ENCODE results near the gene SPPL2B. TPM values are rescaled to one million over a fixed set of nuclear protein-coding genes. Genes with fewer than 3 reads are reported as not detected.
"Not testable (repeated sequence)": the region's sequence is repeated elsewhere in the genome, so short reads cannot be mapped to it uniquely, and the experiment has no call there.

SPPL2B gene
- total and polyA plus RNA-seq, 4 experiments from 2014 or later = 6.2 to 82.8 (median 43.1) TPM

- no peaks in the 10 kb centered on the region for H3K4me1 Mint-ChIP-seq
- no peaks in the 10 kb centered on the region for H3K27me3 Mint-ChIP-seq
- no peak overlapping the region for H3K4me3 Mint-ChIP-seq
- Histone ChIP-seq H3K9me3 (ENCODE audit: control insufficient read depth in 1 of 2, low read length in 2 of 2) (no peaks in the 10 kb centered on the region), H3K36me3 (ENCODE audit: insufficient read depth, low read length) (no peaks in the 10 kb centered on the region), H3K27ac (ENCODE audit: low read depth, low read length) (no peak overlapping the region), H3K4me1 (ENCODE audit: insufficient read depth, low read length) (no peaks in the 10 kb centered on the region), H3K27me3 (ENCODE audit: insufficient read depth, low read length) (no peaks in the 10 kb centered on the region), H3K4me3 (ENCODE audit: low read length in 2 of 2) (no peak overlapping the region)
- H3K36me3 Mint-ChIP-seq = peaks cover 3% of the 10 kb centered on the region in 2 donors
- H3K9me3 Mint-ChIP-seq = no peaks in the 10 kb centered on the region
- POLR2A ChIA-PET (ENCODE audit: partially characterized antibody) = no interaction called here
- no peak overlapping the region for H3K27ac Mint-ChIP-seq
- CTCF ChIA-PET (ENCODE audit: partially characterized antibody) = no interaction called here
- intact Hi-C loops (cut with micrococcal nuclease) = no loop called here
- DNase-seq = no peak
Measured at GRCh38 chr19:2343289-2343982, 15.0 kb downstream of the SPPL2B start.

GRCh38 chr19:2344381-2344870 lies 15.9 kb downstream of the SPPL2B start:
- no peak overlapping the region for H3K4me3 Mint-ChIP-seq
- H3K27me3 Mint-ChIP-seq = no peaks in the 10 kb centered on the region
- Histone ChIP-seq H3K4me1 (ENCODE audit: insufficient read depth, low read length) (no peaks in the 10 kb centered on the region), H3K27me3 (ENCODE audit: insufficient read depth, low read length) (no peaks in the 10 kb centered on the region), H3K27ac (ENCODE audit: low read depth, low read length) (no peak overlapping the region), H3K4me3 (ENCODE audit: low read length in 2 of 2) (no peak overlapping the region), H3K36me3 (ENCODE audit: insufficient read depth, low read length) (no peaks in the 10 kb centered on the region), H3K9me3 (ENCODE audit: control insufficient read depth in 1 of 2, low read length in 2 of 2) (no peaks in the 10 kb centered on the region)
- no peaks in the 10 kb centered on the region for H3K9me3 Mint-ChIP-seq
- peaks cover 3% of the 10 kb centered on the region in 2 donors for H3K36me3 Mint-ChIP-seq
- POLR2A ChIA-PET (ENCODE audit: partially characterized antibody) = no interaction called here
- no peak overlapping the region for H3K27ac Mint-ChIP-seq
- H3K4me1 Mint-ChIP-seq = no peaks in the 10 kb centered on the region
- intact Hi-C loops (cut with micrococcal nuclease) = no loop called here
- DNase-seq = no peak
- CTCF ChIA-PET (ENCODE audit: partially characterized antibody) = no interaction called here

DNA sequence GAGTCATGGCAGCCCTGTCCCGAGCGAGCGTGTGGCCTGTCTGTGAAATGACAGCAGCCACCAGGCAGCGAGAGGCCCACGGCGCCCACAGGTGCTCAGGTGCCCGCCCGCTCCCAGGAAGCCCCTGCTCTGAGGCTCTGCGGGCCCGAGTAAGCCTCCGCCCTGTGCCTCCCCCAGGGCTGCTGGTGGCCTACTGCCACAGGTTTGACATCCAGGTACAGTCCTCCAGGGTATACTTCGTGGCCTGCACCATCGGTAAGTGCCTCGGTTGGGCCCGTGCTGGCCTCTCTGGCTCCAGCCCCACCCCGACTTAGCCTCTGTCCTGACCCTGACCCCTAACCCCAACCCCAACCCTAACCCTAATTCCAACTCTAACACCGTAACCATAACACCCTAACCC lies 16.6 kb downstream of the SPPL2B start:
- ChIA-PET POLR2A (ENCODE audit: partially characterized antibody) (no interaction called here), CTCF (ENCODE audit: partially characterized antibody) (no interaction called here)
- Histone ChIP-seq H3K4me3 (ENCODE audit: low read length in 2 of 2) (no peak overlapping the region), H3K27me3 (ENCODE audit: insufficient read depth, low read length) (no peaks in the 10 kb centered on the region), H3K9me3 (ENCODE audit: control insufficient read depth in 1 of 2, low read length in 2 of 2) (no peaks in the 10 kb centered on the region), H3K4me1 (ENCODE audit: insufficient read depth, low read length) (no peaks in the 10 kb centered on the region), H3K27ac (ENCODE audit: low read depth, low read length) (no peak overlapping the region), H3K36me3 (ENCODE audit: insufficient read depth, low read length) (peaks cover 4% of the 10 kb centered on the region)
- DNase-seq = no peak
- Mint-ChIP-seq H3K27me3 (no peaks in the 10 kb centered on the region), H3K36me3 (peaks cover 3% of the 10 kb centered on the region in 2 donors), H3K27ac (no peak overlapping the region), H3K4me3 (no peak overlapping the region), H3K4me1 (no peaks in the 10 kb centered on the region), H3K9me3 (no peaks in the 10 kb centered on the region)
- intact Hi-C loops (cut with micrococcal nuclease) = no loop called here

DNA sequence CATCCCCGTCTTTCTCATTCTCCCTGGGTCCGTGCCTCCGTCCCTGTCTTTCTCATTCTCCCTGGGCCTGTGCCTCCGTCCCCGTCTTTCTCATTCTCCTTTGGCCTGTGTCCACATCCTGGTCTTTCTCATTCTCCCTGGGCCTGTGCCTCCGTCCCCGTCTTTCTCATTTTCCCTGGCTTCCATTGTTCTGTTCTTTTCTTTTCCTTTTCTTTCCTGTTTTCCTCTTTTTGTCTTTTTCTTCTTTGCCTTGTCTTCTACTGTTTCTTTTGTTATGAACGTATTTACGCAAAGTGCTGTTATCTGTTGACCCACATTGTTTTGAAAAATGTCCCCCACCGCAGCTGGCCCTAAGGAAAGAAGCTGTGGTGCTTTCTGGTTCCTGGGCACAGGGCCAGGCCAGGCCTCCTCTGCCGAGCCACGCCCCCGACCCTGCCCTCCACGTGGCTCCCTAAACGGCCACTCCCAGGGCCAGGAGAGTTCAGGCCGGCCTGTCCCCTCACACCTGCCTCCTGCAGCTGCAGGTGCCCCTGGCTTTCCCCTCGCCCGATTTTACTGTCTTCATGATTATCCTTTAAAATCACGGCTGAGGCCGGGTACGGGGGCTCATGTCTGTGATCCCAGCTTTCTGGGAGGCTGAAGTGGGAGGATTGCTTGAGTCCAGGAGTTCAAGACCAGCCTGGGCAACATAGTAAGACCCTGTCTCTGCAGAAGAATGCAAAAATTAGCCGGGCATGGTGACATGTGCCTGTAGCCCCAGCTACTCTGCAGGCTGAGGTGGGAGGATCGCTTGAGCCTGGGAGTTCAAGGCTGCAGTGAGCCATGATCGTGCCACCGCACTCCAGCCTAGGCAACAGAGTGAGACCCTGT lies 17.5 kb downstream of the SPPL2B start:
- CTCF ChIA-PET (ENCODE audit: partially characterized antibody) = interaction anchor here (0.8 kb wide), 1 partner anchor 48 kb away, joined by 3 read pairs; no protein-coding TSS in a partner anchor

GRCh38 chr19:2349818-2350217 lies 21.3 kb downstream of the SPPL2B start:
- H3K27ac ChIP-seq (ENCODE audit: low read depth, low read length); H3K4me1 Mint-ChIP-seq; POLR2A ChIA-PET (ENCODE audit: partially characterized antibody); H3K4me3 Mint-ChIP-seq; H3K27me3 ChIP-seq (ENCODE audit: insufficient read depth, low read length); CTCF ChIA-PET (ENCODE audit: partially characterized antibody); H3K9me3 Mint-ChIP-seq; H3K36me3 Mint-ChIP-seq; H3K9me3 ChIP-seq (ENCODE audit: control insufficient read depth in 1 of 2, low read length in 2 of 2); H3K27me3 Mint-ChIP-seq; H3K36me3 ChIP-seq (ENCODE audit: insufficient read depth, low read length); intact Hi-C loops (cut with micrococcal nuclease); H3K27ac Mint-ChIP-seq; H3K4me1 ChIP-seq (ENCODE audit: insufficient read depth, low read length); H3K4me3 ChIP-seq (ENCODE audit: low read length in 2 of 2); DNase-seq: not testable (repeated sequence)

More for the DNA sequence above, 17.5 kb downstream of the SPPL2B start:
- Histone ChIP-seq H3K4me1 (ENCODE audit: insufficient read depth, low read length) (no peaks in the 10 kb centered on the region), H3K4me3 (ENCODE audit: low read length in 2 of 2) (no peak overlapping the region), H3K27ac (ENCODE audit: low read depth, low read length) (no peak overlapping the region), H3K9me3 (ENCODE audit: control insufficient read depth in 1 of 2, low read length in 2 of 2) (no peaks in the 10 kb centered on the region), H3K36me3 (ENCODE audit: insufficient read depth, low read length) (peaks cover 9% of the 10 kb centered on the region), H3K27me3 (ENCODE audit: insufficient read depth, low read length) (no peaks in the 10 kb centered on the region)
- peaks cover 3% of the 10 kb centered on the region in 2 donors for H3K36me3 Mint-ChIP-seq
- DNase-seq = no peak
- H3K9me3 Mint-ChIP-seq = no peaks in the 10 kb centered on the region
- H3K27ac Mint-ChIP-seq = peak overlapping the region in 2 of 7 donors; percentile 11 to 25
- no peaks in the 10 kb centered on the region for H3K27me3 Mint-ChIP-seq
- H3K4me1 Mint-ChIP-seq = no peaks in the 10 kb centered on the region
- POLR2A ChIA-PET (ENCODE audit: partially characterized antibody) = no interaction called here
- no peak overlapping the region for H3K4me3 Mint-ChIP-seq
- intact Hi-C loops (cut with micrococcal nuclease) = no loop called here

- POLR2A ChIA-PET (ENCODE audit: partially characterized antibody) = no interaction called here
- Histone ChIP-seq H3K4me3 (ENCODE audit: low read length in 2 of 2) (no peak overlapping the region), H3K27me3 (ENCODE audit: insufficient read depth, low read length) (no peaks in the 10 kb centered on the region), H3K4me1 (ENCODE audit: insufficient read depth, low read length) (no peaks in the 10 kb centered on the region), H3K27ac (ENCODE audit: low read depth, low read length) (no peak overlapping the region), H3K9me3 (ENCODE audit: control insufficient read depth in 1 of 2, low read length in 2 of 2) (no peaks in the 10 kb centered on the region), H3K36me3 (ENCODE audit: insufficient read depth, low read length) (peaks cover 9% of the 10 kb centered on the region)
- intact Hi-C loops (cut with micrococcal nuclease) = no loop called here
- Mint-ChIP-seq H3K27ac (no peak overlapping the region), H3K9me3 (no peaks in the 10 kb centered on the region), H3K4me3 (no peak overlapping the region), H3K27me3 (no peaks in the 10 kb centered on the region), H3K36me3 (peaks cover 3 to 4% of the 10 kb centered on the region in 2 donors), H3K4me1 (no peaks in the 10 kb centered on the region)
- CTCF ChIA-PET (ENCODE audit: partially characterized antibody) = no interaction called here
- no peak for DNase-seq
Measured at GRCh38 chr19:2350656-2351055, 22.2 kb downstream of the SPPL2B start.

- CTCF ChIA-PET (ENCODE audit: partially characterized antibody) = no interaction called here
- no peaks in the 10 kb centered on the region for H3K27me3 ChIP-seq (ENCODE audit: insufficient read depth, low read length)
- no peak overlapping the region for H3K27ac ChIP-seq (ENCODE audit: low read depth, low read length)
- POLR2A ChIA-PET (ENCODE audit: partially characterized antibody) = no interaction called here
- Mint-ChIP-seq H3K27ac (no peak overlapping the region), H3K27me3 (no peaks in the 10 kb centered on the region), H3K36me3 (peaks cover 0 to 1% of the 10 kb centered on the region in 2 donors), H3K4me3 (no peak overlapping the region), H3K9me3 (no peaks in the 10 kb centered on the region), H3K4me1 (no peaks in the 10 kb centered on the region)
- H3K4me1 ChIP-seq (ENCODE audit: insufficient read depth, low read length) = no peaks in the 10 kb centered on the region
- H3K36me3 ChIP-seq (ENCODE audit: insufficient read depth, low read length) = peaks cover 9% of the 10 kb centered on the region
- intact Hi-C loops (cut with micrococcal nuclease) = no loop called here
- peak in 1 of 5 donors; percentile 9 for DNase-seq
- no peaks in the 10 kb centered on the region for H3K9me3 ChIP-seq (ENCODE audit: control insufficient read depth in 1 of 2, low read length in 2 of 2)
- H3K4me3 ChIP-seq (ENCODE audit: low read length in 2 of 2) = no peak overlapping the region
Measured at GRCh38 chr19:2351591-2351990, 23.1 kb downstream of the SPPL2B start.
